Purkinje cell (primary cell): Measurements from ENCODE around the gene GNG3. TPM values are rescaled to one million over a fixed set of nuclear protein-coding genes. Genes with fewer than 3 reads are reported as not detected.

Source experiments
- polyA plus RNA-seq: library from polyadenylated mRNA; unstranded; fragments of >200 nt; fragmentation: Nextera tagmentation; gene quantifications from 2 replicates; pipeline ENCODE4 v1.2.1, GENCODE V29; 2014

Gene GNG3
- 926 and 1,510 TPM in 2 replicates for polyA plus RNA-seq

GRCh38 chr11:62707277-62707861, at the start of gene GNG3, which contains the start of gene BSCL2:
Gene GNG3 (plus strand): TSS chr11:62707676. CDS start chr11:62708296, 620 bp downstream.
Gene BSCL2 (minus strand): TSS chr11:62707424. CDS start chr11:62707195, 229 bp downstream.

GRCh38 chr11:62665075-62665598, 42.3 kb upstream of the GNG3 start, which contains the start of the genes C11orf98 and CSKMT:
Gene C11orf98 (minus strand): TSS chr11:62665210. CDS start chr11:62665169, 41 bp downstream.
Gene CSKMT (plus strand): TSS chr11:62665312. CDS start chr11:62665880, 568 bp downstream.

GRCh38 chr11:62671608-62672389, 35.7 kb upstream of the GNG3 start, which contains the start of the genes LBHD1 and UQCC3:
Gene LBHD1 (minus strand): TSS chr11:62672267. CDS start chr11:62670031, 2,236 bp downstream.
Gene UQCC3 (plus strand): TSS chr11:62671673. CDS start chr11:62671746, 73 bp downstream.

GRCh38 chr11:62678770-62679696, 28.4 kb upstream of the GNG3 start, which contains the start of gene UBXN1:
Gene UBXN1 (minus strand): TSS chr11:62679073. CDS start chr11:62678923, 150 bp downstream.

GRCh38 chr11:62689421-62690183, 17.9 kb upstream of the GNG3 start, which contains the start of gene LRRN4CL:
Gene LRRN4CL (minus strand): TSS chr11:62689530. CDS start chr11:62688508, 1,022 bp downstream.

GRCh38 chr11:62727165-62727871, 19.8 kb downstream of the GNG3 start, which contains the start of gene HNRNPUL2:
Gene HNRNPUL2 (minus strand): TSS chr11:62727457. CDS start chr11:62727156, 301 bp downstream.

GRCh38 chr11:62728171-62728988, 20.9 kb downstream of the GNG3 start, which contains the start of gene TTC9C:
Gene TTC9C (plus strand): TSS chr11:62728486. CDS start chr11:62728849, 363 bp downstream.

GRCh38 chr11:62753736-62754603, 46.5 kb downstream of the GNG3 start, which contains the start of gene ZBTB3:
Gene ZBTB3 (minus strand): TSS chr11:62754160. CDS start chr11:62753664, 496 bp downstream.

Other genes starting within 250 kb of the GNG3 start
- gene AHNAK, start 160.9 kb upstream of the GNG3 start, polyA plus RNA-seq: 0.73 and 2.8 TPM in 2 replicates
- 108 and 114 TPM in 2 replicates for gene EEF1G, start 133.8 kb upstream of the GNG3 start, polyA plus RNA-seq
- 0.19 and 2.8 TPM in 2 replicates for gene TUT1, start 116.2 kb upstream of the GNG3 start, polyA plus RNA-seq
- 0.60 and 0.63 TPM in 2 replicates for gene MTA2, start 105.8 kb upstream of the GNG3 start, polyA plus RNA-seq
- gene EML3, start 94.9 kb upstream of the GNG3 start, polyA plus RNA-seq: not detected in 2 replicates
- gene ROM1, start 94.4 kb upstream of the GNG3 start, polyA plus RNA-seq: 0.29 TPM in 1 of 2 replicates, not detected in the other
- gene B3GAT3, start 85.7 kb upstream of the GNG3 start, polyA plus RNA-seq: 6.0 and 19.2 TPM in 2 replicates
- gene GANAB, start 61.1 kb upstream of the GNG3 start, polyA plus RNA-seq: 3.9 and 6.3 TPM in 2 replicates
- gene INTS5, start 54.4 kb upstream of the GNG3 start, polyA plus RNA-seq: 1.1 and 1.3 TPM in 2 replicates
- 82.2 and 95.4 TPM in 2 replicates for gene C11orf98, start 42.5 kb upstream of the GNG3 start, polyA plus RNA-seq
- 5.4 and 7.2 TPM in 2 replicates for gene CSKMT, start 42.4 kb upstream of the GNG3 start, polyA plus RNA-seq
- gene UQCC3, start 36.0 kb upstream of the GNG3 start, polyA plus RNA-seq: 3.4 and 3.8 TPM in 2 replicates
- 2.2 TPM in 1 of 2 replicates, not detected in the other for gene LBHD1, start 35.4 kb upstream of the GNG3 start, polyA plus RNA-seq
- gene UBXN1, start 28.6 kb upstream of the GNG3 start, polyA plus RNA-seq: 29.6 and 45.3 TPM in 2 replicates
- gene LRRN4CL, start 18.1 kb upstream of the GNG3 start, polyA plus RNA-seq: not detected in 2 replicates
- 511 and 550 TPM in 2 replicates for gene BSCL2, start 252 bp upstream of the GNG3 start, polyA plus RNA-seq
- gene HNRNPUL2, start 19.8 kb downstream of the GNG3 start, polyA plus RNA-seq: 6.1 and 11.6 TPM in 2 replicates
- gene TTC9C, start 20.8 kb downstream of the GNG3 start, polyA plus RNA-seq: 39.6 and 42.1 TPM in 2 replicates
- gene ZBTB3, start 46.5 kb downstream of the GNG3 start, polyA plus RNA-seq: 3.5 and 3.6 TPM in 2 replicates
- 167 and 208 TPM in 2 replicates for gene POLR2G, start 53.9 kb downstream of the GNG3 start, polyA plus RNA-seq
- gene TAF6L, start 63.7 kb downstream of the GNG3 start, polyA plus RNA-seq: 0.15 and 1.2 TPM in 2 replicates
- gene TMEM179B, start 79.7 kb downstream of the GNG3 start, polyA plus RNA-seq: 19.7 and 23.2 TPM in 2 replicates
- gene TMEM223, start 84.3 kb downstream of the GNG3 start, polyA plus RNA-seq: 12.5 and 20.4 TPM in 2 replicates
- gene NXF1, start 97.8 kb downstream of the GNG3 start, polyA plus RNA-seq: 25.0 and 31.8 TPM in 2 replicates
- 5.0 and 5.3 TPM in 2 replicates for gene STX5, start 124.4 kb downstream of the GNG3 start, polyA plus RNA-seq
- not detected in 2 replicates for gene TEX54, start 125.2 kb downstream of the GNG3 start, polyA plus RNA-seq
- 11.6 and 16.4 TPM in 2 replicates for gene WDR74, start 131.9 kb downstream of the GNG3 start, polyA plus RNA-seq
- 27.1 and 50.5 TPM in 2 replicates for gene SLC3A2, start 173.2 kb downstream of the GNG3 start, polyA plus RNA-seq
- 5.9 TPM in 1 of 2 replicates, not detected in the other for gene CHRM1, start 213.7 kb downstream of the GNG3 start, polyA plus RNA-seq